SK-N-SH (cell line): ENCODE measurements around the gene PARD6A. TPM values are rescaled to one million over a fixed set of nuclear protein-coding genes. Genes with fewer than 3 reads are reported as not detected.

Experiments used
- CTCF ChIA-PET: fragments of 300-600, 350-600 bp; formaldehyde crosslinking; extraction: SDS; loops from one replicate; lab custom pipeline; 2021; lab: Yijun Ruan, JAX
- POLR2A ChIA-PET: fragments of 350-600 bp; sonication (Branson Sonifier 250); formaldehyde crosslinking; extraction: SDS; loops from one replicate; lab custom pipeline; 2020; ENCODE audit warnings: antibody characterized with exemption, inconsistent platforms; lab: Yijun Ruan, JAX
- DNase-seq: peaks from one replicate; pipeline ENCODE4 v3.0.0; 2012
- H2AFZ ChIP-seq: fragments of 200-600 bp; sonication (generic); 2 replicates; pipeline ENCODE4 v1.8.1; 2016; ENCODE audit warnings: antibody characterized with exemption, mild to moderate bottlenecking, low read depth
- H3F3A ChIP-seq: fragments of 200-600 bp; sonication (generic); replicated peaks from 2 replicates; pipeline ENCODE3; 2016; ENCODE audit warnings: antibody characterized with exemption, mild to moderate bottlenecking; ENCODE audit not compliant: insufficient read depth
- H3K27ac ChIP-seq, 2 experiments: fragments of 200-500 bp in 1 of 2; fragments of 200-600 bp in 1 of 2; sonication (Bioruptor generic) in 1 of 2; sonication (generic), shearing (Covaris generic) in 1 of 2; 2 replicates each; pipeline versions ENCODE4 v1.5.1 to v1.6.1; 2014 to 2016; ENCODE audit warnings: low read depth in 2 of 2, inconsistent platforms in 1 of 2, low read length in 1 of 2, mild to moderate bottlenecking in 1 of 2, mixed read lengths in 1 of 2
- H3K27me3 ChIP-seq: fragments of 200-600 bp; sonication (generic), shearing (Covaris generic); 2 replicates; pipeline ENCODE4 v1.6.1; 2016; ENCODE audit warnings: mixed run types; ENCODE audit not compliant: insufficient read depth
- H3K36me3 ChIP-seq, 2 experiments: fragments of 200-500 bp in 1 of 2; fragments of 200-600 bp in 1 of 2; sonication (Bioruptor generic) in 1 of 2; sonication (generic) in 1 of 2; replicated peaks in 1 of 2; 2 replicates each; pipeline versions ENCODE3 to v1.5.1; 2014 to 2016; ENCODE audit warnings: low read length in 1 of 2, mild to moderate bottlenecking in 1 of 2; ENCODE audit not compliant: insufficient read depth in 2 of 2, control insufficient read depth in 1 of 2
- H3K4me1 ChIP-seq, 2 experiments: fragments of 200-500 bp in 1 of 2; fragments of 200-600 bp in 1 of 2; sonication (Bioruptor generic) in 1 of 2; sonication (generic), shearing (Covaris generic) in 1 of 2; 2 replicates each; pipeline versions ENCODE4 v1.5.1 to v1.6.1; 2014 to 2016; ENCODE audit warnings: low read depth in 1 of 2, low read length in 1 of 2, mixed run types in 1 of 2; ENCODE audit not compliant: insufficient read depth in 2 of 2, control insufficient read depth in 1 of 2
- H3K4me2 ChIP-seq: fragments of 200-600 bp; sonication (generic), shearing (Covaris generic); 2 replicates; pipeline ENCODE4 v1.6.1; 2017; ENCODE audit warnings: mixed run types
- H3K4me3 ChIP-seq, 2 experiments: fragments of 200-500 bp in 1 of 2; fragments of 200-600 bp in 1 of 2; sonication (Bioruptor generic) in 1 of 2; sonication (generic), shearing (Covaris generic) in 1 of 2; 2 replicates each; pipeline versions ENCODE4 v1.5.1 to v1.8.1; 2014 to 2016; ENCODE audit warnings: low read depth in 2 of 2, inconsistent platforms in 1 of 2, low read length in 1 of 2, mild to moderate bottlenecking in 1 of 2, mixed read lengths in 1 of 2, moderate library complexity in 1 of 2
- H3K79me2 ChIP-seq: fragments of 200-600 bp; sonication (generic); 2 replicates; pipeline ENCODE4 v1.8.1; 2017; ENCODE audit warnings: mild to moderate bottlenecking; ENCODE audit not compliant: insufficient read depth
- H3K9ac ChIP-seq: fragments of 200-600 bp; sonication (generic); 2 replicates; pipeline ENCODE4 v1.6.1; 2017; ENCODE audit warnings: mixed run types
- H3K9me2 ChIP-seq: fragments of 200-600 bp; sonication (generic); 2 replicates; pipeline ENCODE4 v1.6.1; 2017; ENCODE audit warnings: mixed run types
- H3K9me3 ChIP-seq: fragments of 200-600 bp; sonication (generic); 2 replicates; pipeline ENCODE4 v1.6.1; 2017; ENCODE audit warnings: mixed run types, mild to moderate bottlenecking, moderate library complexity
- H4K20me1 ChIP-seq: fragments of 200-600 bp; sonication (generic); 2 replicates; pipeline ENCODE4 v1.6.1; 2017; ENCODE audit warnings: mild to moderate bottlenecking, mixed run types; ENCODE audit not compliant: insufficient read depth
- CHD2 ChIP-seq: fragments of 150-350 bp; IDR thresholded peaks from 2 replicates; pipeline ENCODE4 v1.6.1; 2018; ENCODE audit warnings: low read length; ENCODE audit not compliant: partially characterized antibody
- CTCF ChIP-seq: fragments of 200-600 bp; sonication (generic); IDR thresholded peaks from 2 replicates; pipeline ENCODE4 v1.6.1; 2017; ENCODE audit warnings: antibody characterized with exemption, mild to moderate bottlenecking, moderate library complexity
- EP300 ChIP-seq, 2 experiments: IDR thresholded peaks; 2 replicates each; pipeline versions ENCODE4 v1.4.0 to v1.6.1; 2012; ENCODE audit warnings: borderline replicate concordance in 1 of 2, low read depth in 1 of 2, low read length in 1 of 2
- FOXJ3 ChIP-seq: sonication (generic); formaldehyde crosslinking; IDR thresholded peaks from 2 replicates; pipeline ENCODE4 v1.5.1; 2020; ENCODE audit warnings: mild to moderate bottlenecking, missing genetic modification reagents
- FOXM1 ChIP-seq: IDR thresholded peaks from 2 replicates; pipeline ENCODE4 v1.4.0; 2012; ENCODE audit warnings: low read depth, mild to moderate bottlenecking
- GABPA ChIP-seq: IDR thresholded peaks from 2 replicates; pipeline ENCODE4 v1.4.0; 2012; ENCODE audit warnings: low read depth, mild to moderate bottlenecking
- GATA2 ChIP-seq: sonication (generic); formaldehyde crosslinking; IDR thresholded peaks from 2 replicates; pipeline ENCODE4 v1.5.0; 2020; ENCODE audit warnings: mild to moderate bottlenecking, missing genetic modification reagents
- JUND ChIP-seq: IDR thresholded peaks from 2 replicates; pipeline ENCODE4 v1.4.0; 2012
- MAX ChIP-seq: IDR thresholded peaks from 2 replicates; pipeline ENCODE4 v1.4.0; 2012; ENCODE audit warnings: low read depth
- NRF1 ChIP-seq: IDR thresholded peaks from 2 replicates; pipeline ENCODE4 v1.6.1; 2012; ENCODE audit warnings: low read depth, mild to moderate bottlenecking, low read length
- PBX3 ChIP-seq: IDR thresholded peaks from 2 replicates; pipeline ENCODE4; 2012
- POLR2AphosphoS5 ChIP-seq: IDR thresholded peaks from 2 replicates; pipeline ENCODE4 v1.6.1; 2012; ENCODE audit warnings: low read depth, low read length
- RAD21 ChIP-seq: IDR thresholded peaks from 2 replicates; pipeline ENCODE4 v1.6.1; 2012; ENCODE audit warnings: mild to moderate bottlenecking, low read length
- RCOR1 ChIP-seq: fragments of 150-350 bp; IDR thresholded peaks from 2 replicates; pipeline ENCODE4 v1.6.1; 2017; ENCODE audit warnings: antibody characterized with exemption, low read length
- RFX5 ChIP-seq: IDR thresholded peaks from 2 replicates; pipeline ENCODE4 v1.6.1; 2012; ENCODE audit warnings: mild to moderate bottlenecking, improper control_type of control experiment, low read length
- RXRA ChIP-seq: IDR thresholded peaks from 2 replicates; pipeline ENCODE4 v1.4.0; 2012; ENCODE audit warnings: low read depth, mild to moderate bottlenecking, borderline replicate concordance
- SIN3A ChIP-seq: IDR thresholded peaks from 2 replicates; pipeline ENCODE4 v1.6.1; 2012; ENCODE audit warnings: low read depth, mild to moderate bottlenecking, low read length, moderate library complexity, borderline replicate concordance
- SMC3 ChIP-seq: IDR thresholded peaks from 2 replicates; pipeline ENCODE4 v1.6.1; 2012; ENCODE audit warnings: low read depth, low read length, improper control_type of control experiment
- TCF12 ChIP-seq: IDR thresholded peaks from 2 replicates; pipeline ENCODE4 v1.4.0; 2012
- YY1 ChIP-seq: IDR thresholded peaks from 2 replicates; pipeline ENCODE4 v1.4.0; 2012; ENCODE audit warnings: low read depth, mild to moderate bottlenecking
- WGBS: methylation state at CpG from one replicate; pipeline ENCODE4 v1.1.6; 2017; ENCODE audit warnings: low lambda C conversion rate; 5-methylcytosine and 5-hydroxymethylcytosine counted together
- polyA plus RNA-seq, 3 experiments: library from polyadenylated mRNA; depleted of rRNA; stranded (reverse); fragments of >200 nt; gene quantifications; 2 replicates each; pipeline ENCODE4 v1.2.3, GENCODE V29; 2012

The PARD6A gene
- polyA plus RNA-seq, 1 of the 3 experiments (the other 2 are of a cell fraction): 9.0 TPM

- ChIA-PET CTCF (interaction anchor here (0.6 to 16.5 kb wide), 4 partner anchors 87 to 318 kb away, joined by 3 to 263 read pairs (median 28); partner anchors contain the start of gene CTCF), POLR2A (no interaction called here)
- Histone ChIP-seq H4K20me1 (peaks cover 4% of the 10 kb centered on the region; the same call in 1 of the 2 replicates), H3K27ac (no peak overlapping the region), H3F3A (no peaks in the 10 kb centered on the region), H3K79me2 (no peaks in the 10 kb centered on the region), H3K27me3 (no peaks in the 10 kb centered on the region), H3K9me2 (no peaks in the 10 kb centered on the region), H3K4me3 (no peak overlapping the region), H2AFZ (no peak overlapping the region), H3K9ac (no peak overlapping the region), H3K9me3 (no peaks in the 10 kb centered on the region), H3K36me3 (no peaks in the 10 kb centered on the region), H3K4me1 (peaks cover 0 to 13% of the 10 kb centered on the region in 2 experiments; a peak in 1 of 4 replicates), H3K4me2 (no peak overlapping the region)
- WGBS: 72% methylated on average over 8 of the region's 8 CpGs
- TF ChIP-seq SMC3 (no peak), POLR2AphosphoS5 (no peak), GATA2 (CRISPR knock-in tag) (no peak), TCF12 (no peak), JUND (no peak), FOXJ3 (CRISPR knock-in tag) (no peak), RCOR1 (no peak), PBX3 (no peak)
- no peak for DNase-seq
Measured at GRCh38 chr16:67650023-67650422, 10.7 kb upstream of the PARD6A start.

GRCh38 chr16:67651039-67651438 lies 9.7 kb upstream of the PARD6A start:
- Histone ChIP-seq H3K27me3 (no peaks in the 10 kb centered on the region), H3K79me2 (no peaks in the 10 kb centered on the region), H4K20me1 (peaks cover 4% of the 10 kb centered on the region; the same call in 1 of the 2 replicates), H3K4me3 (no peak overlapping the region), H3F3A (peaks cover 4% of the 10 kb centered on the region), H3K4me2 (no peak overlapping the region), H3K36me3 (no peaks in the 10 kb centered on the region), H3K27ac (no peak overlapping the region), H3K9me3 (no peaks in the 10 kb centered on the region), H2AFZ (no peak overlapping the region), H3K9me2 (no peaks in the 10 kb centered on the region)
- 70% methylated on average over 7 of the region's 7 CpGs for WGBS
- CTCF ChIA-PET: interaction anchor here (0.8 to 16.5 kb wide), 5 partner anchors 17 to 129 kb away, joined by 3 to 263 read pairs (median 14); partner anchors contain the start of gene CTCF
- no peak for DNase-seq
- POLR2A ChIA-PET: interaction anchor here (0.9 kb wide), 1 partner anchor 9 kb away, joined by 3 read pairs; the partner anchor contains the start of gene ACD
- no peak for TF ChIP-seq SIN3A
- no peak for TF ChIP-seq NRF1
- TF ChIP-seq MAX: no peak
- no peak for TF ChIP-seq GABPA
- TF ChIP-seq CTCF: no peak
- no peak for TF ChIP-seq RFX5
- TF ChIP-seq FOXM1: no peak
- TF ChIP-seq EP300 (IDR thresholded peaks at IDR 0.05; ENCODE audit: borderline replicate concordance in 1 of 2, low read depth in 1 of 2, low read length in 1 of 2): no peak
- TF ChIP-seq RCOR1: no peak
- TF ChIP-seq GATA2 (CRISPR knock-in tag): no peak
- no peak for TF ChIP-seq RXRA
- no peak for TF ChIP-seq YY1
- TF ChIP-seq RAD21: no peak
- no peak for TF ChIP-seq CHD2
- TF ChIP-seq, all 33 proteins: peak for 0
- no peak overlapping the region for H3K9ac ChIP-seq
- peaks cover 0 to 10% of the 10 kb centered on the region in 2 experiments; a peak in 1 of 4 replicates for H3K4me1 ChIP-seq
